Progenitor cell of endocrine pancreas (in vitro differentiated cells): ENCODE results near the gene TMEM171. TPM values are rescaled to one million over a fixed set of nuclear protein-coding genes. Genes with fewer than 3 reads are reported as not detected.

Source experiments
- DNase-seq: peaks from one replicate; pipeline ENCODE4 v3.0.0; 2021; ENCODE audit warnings: low spot score; ENCODE audit not compliant: unreplicated experiment
- H3K27ac Mint-ChIP-seq: 2 replicates; pipeline ENCODE4 v1.8.0; 2021; ENCODE audit warnings: mild to moderate bottlenecking, moderate library complexity, mixed read lengths
- H3K27me3 Mint-ChIP-seq: 2 replicates; pipeline ENCODE4 v1.8.0; 2021; ENCODE audit warnings: mixed read lengths
- H3K36me3 Mint-ChIP-seq: 2 replicates; pipeline ENCODE4 v1.8.0; 2022; ENCODE audit warnings: mixed read lengths; ENCODE audit not compliant: insufficient read depth
- H3K4me1 Mint-ChIP-seq: 2 replicates; pipeline ENCODE4 v1.8.0; 2021; ENCODE audit warnings: low read depth, mixed read lengths
- H3K4me3 Mint-ChIP-seq: 2 replicates; pipeline ENCODE4 v1.8.0; 2021; ENCODE audit warnings: low read depth, mild to moderate bottlenecking, moderate library complexity, mixed read lengths
- H3K9me3 Mint-ChIP-seq: 2 replicates; pipeline ENCODE4 v1.8.0; 2021; ENCODE audit warnings: low read depth, mixed read lengths
- CTCF ChIP-seq: fragments of 200-600 bp; sonication (generic); IDR thresholded peaks from one replicate; pipeline ENCODE4 v1.5.0; 2021; ENCODE audit warnings: antibody characterized with exemption, mild to moderate bottlenecking; ENCODE audit not compliant: unreplicated experiment
- total RNA-seq: library from RNA; stranded (reverse); gene quantifications from 2 replicates; pipeline ENCODE4 v1.2.1, GENCODE V29; 2021

Gene TMEM171
- total RNA-seq, 1 donor from 2014 or later, result 7.1 TPM

- no peak for DNase-seq
- Mint-ChIP-seq H3K36me3 (no peaks in the 10 kb centered on the region), H3K4me1 (no peaks in the 10 kb centered on the region), H3K27ac (no peak overlapping the region), H3K27me3 (no peaks in the 10 kb centered on the region), H3K4me3 (no peak overlapping the region), H3K9me3 (peaks cover 3% of the 10 kb centered on the region)
- no peak for TF ChIP-seq CTCF
These were observed 24.7 kb upstream of the TMEM171 start for GRCh38 chr5:73095564-73096238.

- no peaks in the 10 kb centered on the region for H3K27me3 Mint-ChIP-seq
- peaks cover 3% of the 10 kb centered on the region for H3K9me3 Mint-ChIP-seq
- H3K36me3 Mint-ChIP-seq, result no peaks in the 10 kb centered on the region
- H3K4me1 Mint-ChIP-seq, result no peaks in the 10 kb centered on the region
- no peak for DNase-seq
- no peak for TF ChIP-seq CTCF
- H3K27ac Mint-ChIP-seq, result no peak overlapping the region
- no peak overlapping the region for H3K4me3 Mint-ChIP-seq
These were observed 24.2 kb upstream of the TMEM171 start for GRCh38 chr5:73096239-73096575.

GRCh38 chr5:73097740-73098139 lies 22.6 kb upstream of the TMEM171 start:
- H3K4me3 Mint-ChIP-seq, result no peak overlapping the region
- H3K9me3 Mint-ChIP-seq, result peaks cover 3% of the 10 kb centered on the region
- H3K27me3 Mint-ChIP-seq, result no peaks in the 10 kb centered on the region
- no peak overlapping the region for H3K27ac Mint-ChIP-seq
- H3K36me3 Mint-ChIP-seq, result no peaks in the 10 kb centered on the region
- no peaks in the 10 kb centered on the region for H3K4me1 Mint-ChIP-seq
- no peak for TF ChIP-seq CTCF
- no peak for DNase-seq

GRCh38 chr5:73100109-73100508 lies 20.3 kb upstream of the TMEM171 start:
- no peak for DNase-seq
- no peak for TF ChIP-seq CTCF
- Mint-ChIP-seq H3K36me3 (no peaks in the 10 kb centered on the region), H3K9me3 (peaks cover 3% of the 10 kb centered on the region), H3K27me3 (no peaks in the 10 kb centered on the region), H3K4me3 (no peak overlapping the region), H3K27ac (no peak overlapping the region), H3K4me1 (no peaks in the 10 kb centered on the region)

GRCh38 chr5:73103870-73104299 lies 16.5 kb upstream of the TMEM171 start:
- no peaks in the 10 kb centered on the region for H3K36me3 Mint-ChIP-seq
- DNase-seq, result no peak
- H3K27ac Mint-ChIP-seq, result no peak overlapping the region
- H3K27me3 Mint-ChIP-seq, result no peaks in the 10 kb centered on the region
- no peaks in the 10 kb centered on the region for H3K4me1 Mint-ChIP-seq
- H3K4me3 Mint-ChIP-seq, result no peak overlapping the region
- H3K9me3 Mint-ChIP-seq, result peaks cover 4% of the 10 kb centered on the region
- TF ChIP-seq CTCF, result no peak
